ENCODE results near the gene GABRR2.

Gene GABRR2

GRCh38 chr6:89209457-89209856 is 105.6 kb downstream of the GABRR2 start:
- DNase-seq (ENCODE audit: low read depth, low spot score) = no peak

- peak; percentile 31 for DNase-seq (ENCODE audit: low read depth, low spot score)
These were observed 106.5 kb downstream of the GABRR2 start for GRCh38 chr6:89208551-89208950.

Measured in astrocyte of the hippocampus (primary cell).